Endothelial cell (in vitro differentiated cells): Measurements from ENCODE around the gene CHD5. TPM values are rescaled to one million over a fixed set of nuclear protein-coding genes. Genes with fewer than 3 reads are reported as not detected.

Experiments used
- DNase-seq: peaks from one replicate; pipeline ENCODE4 v3.0.0; 2021; ENCODE audit warnings: low spot score
- H3K27ac Mint-ChIP-seq: one replicate; pipeline ENCODE4 v1.8.0; 2021; ENCODE audit warnings: mixed read lengths, inconsistent platforms; ENCODE audit not compliant: unreplicated experiment
- H3K27me3 Mint-ChIP-seq: one replicate; pipeline ENCODE4 v1.8.0; 2021; ENCODE audit warnings: mild to moderate bottlenecking, moderate library complexity, mixed read lengths, inconsistent platforms; ENCODE audit not compliant: unreplicated experiment
- H3K36me3 Mint-ChIP-seq: one replicate; pipeline ENCODE4 v1.8.0; 2021; ENCODE audit warnings: mild to moderate bottlenecking, low read depth, mixed read lengths, inconsistent platforms; ENCODE audit not compliant: unreplicated experiment
- H3K4me1 Mint-ChIP-seq: one replicate; pipeline ENCODE4 v1.8.0; 2021; ENCODE audit warnings: mild to moderate bottlenecking, mixed read lengths, inconsistent platforms; ENCODE audit not compliant: unreplicated experiment
- H3K4me3 Mint-ChIP-seq: one replicate; pipeline ENCODE4 v1.8.0; 2021; ENCODE audit warnings: mild to moderate bottlenecking, mixed read lengths, inconsistent platforms; ENCODE audit not compliant: unreplicated experiment
- H3K9me3 Mint-ChIP-seq: one replicate; pipeline ENCODE4 v1.8.0; 2021; ENCODE audit warnings: mixed read lengths, inconsistent platforms; ENCODE audit not compliant: unreplicated experiment
- total RNA-seq: library from RNA; stranded (reverse); fragmentation: NEBNext Ultra II Directional; extraction: Animal tissue kit (Norgen Biotek cat#: 25700); gene quantifications from one replicate; pipeline ENCODE4 v1.2.1, GENCODE V29; 2021; ENCODE audit not compliant: unreplicated experiment
- TF ChIP-seq, protein P1 (sequence below): fragments of 200-600 bp; sonication (generic); IDR thresholded peaks from one replicate; pipeline ENCODE4 v1.5.0; 2021; ENCODE audit warnings: antibody characterized with exemption; ENCODE audit not compliant: unreplicated experiment

CHD5 gene
- total RNA-seq, 1 donor from 2014 or later: 0.15 TPM

DNA sequence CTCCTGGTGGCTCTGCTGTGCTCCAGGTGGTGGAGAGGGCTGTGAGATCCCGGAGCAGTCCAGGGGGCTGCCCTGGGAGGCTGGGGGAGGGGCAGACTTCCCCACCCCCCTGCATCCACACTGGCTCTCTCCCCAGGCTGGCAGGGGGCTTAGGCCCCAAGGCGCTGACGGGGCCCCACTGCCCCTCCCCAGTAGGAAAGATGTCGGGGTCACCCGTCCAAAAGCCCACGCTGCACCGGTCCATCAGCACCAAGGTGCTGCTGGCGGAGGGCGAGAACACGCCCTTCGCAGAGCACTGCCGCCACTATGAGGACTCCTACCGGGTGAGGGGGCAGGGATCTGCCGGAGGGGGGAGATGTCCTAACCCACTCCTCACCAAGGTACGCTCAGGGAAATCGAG, 31.6 kb upstream of the CHD5 start:
- DNase-seq: no peak
- TF ChIP-seq, protein P1, sequence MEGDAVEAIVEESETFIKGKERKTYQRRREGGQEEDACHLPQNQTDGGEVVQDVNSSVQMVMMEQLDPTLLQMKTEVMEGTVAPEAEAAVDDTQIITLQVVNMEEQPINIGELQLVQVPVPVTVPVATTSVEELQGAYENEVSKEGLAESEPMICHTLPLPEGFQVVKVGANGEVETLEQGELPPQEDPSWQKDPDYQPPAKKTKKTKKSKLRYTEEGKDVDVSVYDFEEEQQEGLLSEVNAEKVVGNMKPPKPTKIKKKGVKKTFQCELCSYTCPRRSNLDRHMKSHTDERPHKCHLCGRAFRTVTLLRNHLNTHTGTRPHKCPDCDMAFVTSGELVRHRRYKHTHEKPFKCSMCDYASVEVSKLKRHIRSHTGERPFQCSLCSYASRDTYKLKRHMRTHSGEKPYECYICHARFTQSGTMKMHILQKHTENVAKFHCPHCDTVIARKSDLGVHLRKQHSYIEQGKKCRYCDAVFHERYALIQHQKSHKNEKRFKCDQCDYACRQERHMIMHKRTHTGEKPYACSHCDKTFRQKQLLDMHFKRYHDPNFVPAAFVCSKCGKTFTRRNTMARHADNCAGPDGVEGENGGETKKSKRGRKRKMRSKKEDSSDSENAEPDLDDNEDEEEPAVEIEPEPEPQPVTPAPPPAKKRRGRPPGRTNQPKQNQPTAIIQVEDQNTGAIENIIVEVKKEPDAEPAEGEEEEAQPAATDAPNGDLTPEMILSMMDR: no peak
- Mint-ChIP-seq H3K36me3 (no peaks in the 10 kb centered on the region), H3K27me3 (peaks cover 11% of the 10 kb centered on the region), H3K4me3 (no peak overlapping the region), H3K9me3 (no peaks in the 10 kb centered on the region), H3K4me1 (no peaks in the 10 kb centered on the region), H3K27ac (no peak overlapping the region)

DNA sequence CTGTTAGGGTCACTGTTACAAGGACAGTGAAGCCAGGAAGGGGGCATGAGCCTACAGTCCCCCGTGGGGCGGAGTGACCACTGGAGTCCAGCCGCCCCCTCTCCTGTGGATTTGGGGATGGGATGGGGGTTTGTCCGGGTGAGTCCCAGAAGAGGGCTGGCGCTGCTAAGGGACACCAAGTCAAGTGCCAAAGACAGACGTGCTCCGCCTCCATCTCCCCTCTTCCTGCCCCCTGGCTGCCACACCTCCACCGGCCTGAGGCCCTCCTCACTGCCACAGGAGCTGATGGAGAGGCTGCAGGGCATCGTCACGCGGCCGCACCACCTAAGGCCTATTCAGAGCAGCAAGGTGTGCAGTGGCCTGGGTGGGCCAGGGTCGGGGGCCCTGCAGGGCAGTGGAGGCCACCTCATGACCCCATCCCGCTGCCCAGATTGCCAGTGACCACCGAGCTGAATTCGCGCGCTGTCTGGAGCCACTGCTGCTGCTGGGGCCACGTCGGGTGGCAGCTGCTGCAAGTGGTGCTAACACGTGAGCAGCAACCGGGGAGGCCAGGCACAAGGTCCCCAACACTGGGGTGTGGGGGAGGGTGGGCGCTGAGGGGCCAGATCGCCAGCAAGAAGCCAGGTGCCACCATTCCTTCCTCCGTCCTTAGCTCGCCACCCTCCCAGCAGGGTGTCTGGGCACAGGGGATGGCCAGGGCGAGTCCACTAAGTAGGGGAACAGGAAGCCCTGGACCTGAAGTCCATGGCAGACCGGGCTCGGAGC, 30.7 kb upstream of the CHD5 start:
- Mint-ChIP-seq H3K27me3 (peaks cover 9% of the 10 kb centered on the region), H3K9me3 (no peaks in the 10 kb centered on the region), H3K36me3 (no peaks in the 10 kb centered on the region), H3K4me3 (no peak overlapping the region), H3K4me1 (no peaks in the 10 kb centered on the region), H3K27ac (no peak overlapping the region)
- TF ChIP-seq, protein P1: no peak
- no peak for DNase-seq

DNA sequence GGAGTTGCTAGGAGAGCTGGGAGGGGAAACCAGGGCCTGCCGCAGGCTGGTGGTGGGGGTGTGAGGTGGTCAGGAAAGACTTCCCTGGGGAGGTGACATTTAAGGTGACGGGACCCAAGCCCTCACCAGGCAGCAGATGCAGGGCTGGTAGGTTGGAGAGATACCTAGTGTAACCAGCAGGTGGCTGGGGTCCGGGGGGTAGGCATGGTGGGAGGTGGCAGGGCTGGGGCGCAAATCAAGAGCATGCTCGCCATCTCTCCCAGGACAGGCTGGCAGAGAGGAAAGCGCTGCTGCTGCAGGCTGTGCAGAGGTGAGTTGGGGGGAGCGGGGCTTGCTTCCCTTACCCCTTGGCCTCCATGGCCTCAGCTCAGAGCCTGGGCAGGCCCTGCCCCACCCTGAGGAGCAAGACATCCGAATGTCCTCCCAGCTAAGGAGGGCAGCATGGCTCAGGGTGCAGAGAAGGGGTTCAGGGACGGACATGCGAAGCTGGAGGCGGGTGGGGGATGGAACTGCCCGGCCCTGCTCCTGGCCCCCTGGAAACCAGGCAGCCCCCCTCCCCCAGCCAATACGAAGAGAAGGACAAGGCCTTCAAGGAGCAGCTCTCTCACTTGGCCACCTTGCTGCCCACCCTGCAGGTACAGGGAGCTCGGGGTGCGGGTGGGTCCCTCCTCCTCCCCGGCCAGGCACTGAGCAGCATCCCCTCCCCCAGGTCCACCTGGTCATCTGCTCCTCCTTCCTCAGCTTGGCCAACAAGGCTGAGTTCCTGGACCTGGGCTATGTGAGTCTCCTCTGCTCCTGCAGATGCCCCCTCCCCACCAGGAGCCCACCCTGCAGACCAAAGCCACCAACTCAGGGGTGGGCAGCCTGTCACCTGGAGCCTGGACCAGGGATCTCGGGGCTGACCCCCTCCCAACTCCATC, 29.8 kb upstream of the CHD5 start:
- H3K4me3 Mint-ChIP-seq: no peak overlapping the region
- TF ChIP-seq, protein P1: no peak
- H3K4me1 Mint-ChIP-seq: no peaks in the 10 kb centered on the region
- H3K36me3 Mint-ChIP-seq: no peaks in the 10 kb centered on the region
- peaks cover 9% of the 10 kb centered on the region for H3K27me3 Mint-ChIP-seq
- H3K27ac Mint-ChIP-seq: no peak overlapping the region
- DNase-seq: no peak
- H3K9me3 Mint-ChIP-seq: no peaks in the 10 kb centered on the region

DNA sequence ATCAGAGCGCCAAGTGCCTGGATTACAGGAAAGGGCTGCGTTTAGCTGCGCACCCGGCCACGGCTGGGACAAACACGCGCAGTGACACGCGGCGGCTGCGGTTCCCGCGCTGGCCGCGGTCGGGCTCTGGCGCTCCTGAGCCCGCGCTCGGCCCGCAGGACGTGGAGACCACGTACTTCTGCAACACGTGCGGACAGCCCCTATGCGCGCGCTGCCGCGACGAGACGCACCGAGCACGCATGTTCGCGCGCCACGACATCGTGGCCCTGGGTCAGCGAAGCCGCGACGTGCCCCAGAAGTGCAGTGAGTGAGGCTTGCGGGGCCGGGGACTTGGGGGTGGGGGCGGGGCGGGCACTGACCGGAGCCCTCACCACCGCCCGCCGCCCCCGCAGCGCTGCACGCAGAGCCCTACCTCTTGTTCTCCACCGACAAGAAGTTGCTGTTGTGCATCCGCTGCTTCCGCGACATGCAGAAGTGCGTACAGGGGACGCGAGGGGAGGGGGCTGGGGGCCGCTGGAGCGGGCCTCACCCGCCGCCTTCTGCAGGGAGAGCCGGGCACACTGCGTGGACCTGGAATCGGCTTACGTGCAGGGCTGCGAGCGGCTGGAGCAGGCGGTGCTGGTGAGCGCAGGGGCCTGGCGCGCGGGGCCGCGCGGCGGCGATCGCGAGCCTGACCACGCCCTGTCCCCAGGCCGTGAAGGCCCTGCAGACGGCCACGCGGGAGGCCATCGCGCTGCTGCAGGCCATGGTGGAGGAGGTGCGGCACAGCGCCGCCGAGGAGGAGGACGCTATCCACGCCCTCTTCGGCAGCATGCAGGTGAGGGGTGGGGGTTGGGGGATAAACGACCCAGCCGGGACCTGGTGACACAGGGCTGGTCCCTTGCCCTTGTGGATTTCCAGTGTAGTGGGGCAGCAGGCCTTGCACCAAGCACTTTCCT, 28.9 kb upstream of the CHD5 start:
- Mint-ChIP-seq H3K4me3 (no peak overlapping the region), H3K36me3 (no peaks in the 10 kb centered on the region), H3K9me3 (no peaks in the 10 kb centered on the region), H3K4me1 (no peaks in the 10 kb centered on the region), H3K27ac (no peak overlapping the region), H3K27me3 (peaks cover 9% of the 10 kb centered on the region)
- TF ChIP-seq, protein P1: peak; percentile 35
- DNase-seq: peak; percentile 54
